IMR-90 (cell line): ENCODE measurements around the gene GABBR2. TPM values are rescaled to one million over a fixed set of nuclear protein-coding genes. Genes with fewer than 3 reads are reported as not detected.

Experiments
- ATAC-seq: fragments of 200-7000 bp; cut with Tn5 transposase; 2 replicates; pipeline ENCODE4 v1.9.1; 2020; ENCODE audit warnings: low read depth, mild to moderate bottlenecking, moderate library complexity
- BruUV-seq: library from RNA; stranded (reverse); fragments of 400-500 nt; replicated peaks from 2 replicates; lab custom pipeline; 2021; lab: Mats Ljungman, UMichigan
- CTCF ChIA-PET: fragments of 300-600 bp; formaldehyde crosslinking; extraction: SDS; loops from one replicate; lab custom pipeline; 2021; ENCODE audit warnings: antibody characterized with exemption; lab: Yijun Ruan, JAX
- POLR2A ChIA-PET: fragments of 300-600 bp; sonication (Branson Sonifier 250); formaldehyde crosslinking; loops from one replicate; lab custom pipeline; 2022; ENCODE audit warnings: antibody characterized with exemption; ENCODE audit not compliant: unreplicated experiment; lab: Charles Lee
- DNase-seq: peaks from one replicate; pipeline ENCODE4 v3.0.0; 2013
- H2AFZ ChIP-seq: replicated peaks from 2 replicates; pipeline ENCODE3; 2013; ENCODE audit warnings: low read length, mild to moderate bottlenecking; ENCODE audit not compliant: poor library complexity
- H2AK5ac ChIP-seq: 2 replicates; pipeline ENCODE4 v1.6.1; 2013; ENCODE audit warnings: low read depth, low read length, inconsistent platforms
- H2AK9ac ChIP-seq: replicated peaks from 2 replicates; pipeline ENCODE3; 2013; ENCODE audit warnings: mild to moderate bottlenecking, low read depth, low read length, moderate library complexity; ENCODE audit not compliant: poor library complexity
- H2BK120ac ChIP-seq: 2 replicates; pipeline ENCODE4 v1.6.1; 2013; ENCODE audit warnings: low read depth, low read length, inconsistent platforms
- H2BK15ac ChIP-seq: 3 replicates; pipeline ENCODE4 v1.6.1; 2013; ENCODE audit warnings: low read depth, low read length, inconsistent platforms
- H2BK20ac ChIP-seq: 2 replicates; pipeline ENCODE4 v1.6.1; 2013; ENCODE audit warnings: low read depth, mild to moderate bottlenecking, inconsistent platforms, low read length, moderate library complexity
- H2BK5ac ChIP-seq: 2 replicates; pipeline ENCODE4 v1.6.1; 2013; ENCODE audit warnings: mild to moderate bottlenecking, low read depth, low read length, inconsistent platforms; ENCODE audit not compliant: poor library complexity, severe bottlenecking
- H3K14ac ChIP-seq: replicated peaks from 2 replicates; pipeline ENCODE4 v1.6.1; 2013; ENCODE audit warnings: low read depth, low read length, inconsistent platforms
- H3K18ac ChIP-seq: 2 replicates; pipeline ENCODE4 v1.6.1; 2013; ENCODE audit warnings: low read depth, low read length, control low read depth
- H3K23ac ChIP-seq: 2 replicates; pipeline ENCODE4 v1.6.1; 2013; ENCODE audit warnings: low read depth, low read length, inconsistent platforms
- H3K27ac ChIP-seq: 2 replicates; pipeline ENCODE4 v1.5.1; 2013; ENCODE audit warnings: mild to moderate bottlenecking, control low read depth, low read length; ENCODE audit not compliant: insufficient read depth
- H3K27me3 ChIP-seq: 2 replicates; pipeline ENCODE4 v1.6.1; 2013; ENCODE audit warnings: low read length; ENCODE audit not compliant: control insufficient read depth, insufficient read depth
- H3K36me3 ChIP-seq: 2 replicates; pipeline ENCODE4 v1.6.1; 2013; ENCODE audit warnings: low read length, mixed read lengths; ENCODE audit not compliant: control insufficient read depth, insufficient read depth
- H3K4ac ChIP-seq: 2 replicates; pipeline ENCODE4 v1.6.1; 2013; ENCODE audit warnings: low read depth, low read length, inconsistent platforms
- H3K4me1 ChIP-seq: 2 replicates; pipeline ENCODE4 v1.6.1; 2013; ENCODE audit warnings: low read length, mixed read lengths; ENCODE audit not compliant: control insufficient read depth, insufficient read depth
- H3K4me2 ChIP-seq: 2 replicates; pipeline ENCODE4 v1.6.1; 2013; ENCODE audit warnings: low read depth, mild to moderate bottlenecking, control low read depth, low read length, moderate library complexity
- H3K4me3 ChIP-seq: 2 replicates; pipeline ENCODE4 v1.5.1; 2013; ENCODE audit warnings: low read depth, mild to moderate bottlenecking, control low read depth, low read length, moderate library complexity; ENCODE audit not compliant: insufficient read depth
- H3K56ac ChIP-seq: 2 replicates; pipeline ENCODE4 v1.6.1; 2013; ENCODE audit warnings: low read length, inconsistent platforms; ENCODE audit not compliant: insufficient read depth; ENCODE audit errors: extremely low read depth
- H3K79me1 ChIP-seq, 2 experiments: 2 replicates each; pipeline ENCODE4 v1.6.1; 2013; ENCODE audit warnings: low read length in 2 of 2, inconsistent platforms in 1 of 2, low read depth in 1 of 2
- H3K9ac ChIP-seq: 2 replicates; pipeline ENCODE4 v1.6.1; 2013; ENCODE audit warnings: low read depth, low read length, control low read depth
- H3K9me1 ChIP-seq: 2 replicates; pipeline ENCODE4 v1.6.1; 2013; ENCODE audit warnings: low read length, inconsistent platforms; ENCODE audit not compliant: insufficient read depth
- H3K9me3 ChIP-seq: 2 replicates; pipeline ENCODE4 v1.6.1; 2013; ENCODE audit warnings: low read length; ENCODE audit not compliant: control insufficient read depth, insufficient read depth
- H4K20me1 ChIP-seq: 2 replicates; pipeline ENCODE4 v1.6.1; 2013; ENCODE audit warnings: low read length, inconsistent platforms; ENCODE audit not compliant: insufficient read depth
- H4K5ac ChIP-seq: 2 replicates; pipeline ENCODE4 v1.6.1; 2013; ENCODE audit warnings: mild to moderate bottlenecking, low read depth, low read length, control low read depth
- H4K8ac ChIP-seq, 2 experiments: 2 replicates each; pipeline ENCODE4 v1.6.1; 2013; ENCODE audit warnings: low read depth in 2 of 2, low read length in 2 of 2, control low read depth in 1 of 2, inconsistent platforms in 1 of 2
- H4K91ac ChIP-seq: 2 replicates; pipeline ENCODE4 v1.6.1; 2013; ENCODE audit warnings: low read depth, low read length, inconsistent platforms; ENCODE audit not compliant: insufficient read depth
- MAZ ChIP-seq: IDR thresholded peaks from 2 replicates; pipeline ENCODE4 v1.6.1; 2012; ENCODE audit warnings: low read depth, mild to moderate bottlenecking, low read length, improper control_type of control experiment, moderate library complexity, borderline replicate concordance
- MXI1 ChIP-seq: IDR thresholded peaks from 2 replicates; pipeline ENCODE4 v1.6.1; 2012; ENCODE audit warnings: low read depth, mild to moderate bottlenecking, low read length, moderate library complexity, borderline replicate concordance
- SMC3 ChIP-seq: fragments of 150-350 bp; IDR thresholded peaks from 2 replicates; pipeline ENCODE4 v1.6.1; 2016; ENCODE audit warnings: low read depth, mild to moderate bottlenecking, antibody characterized with exemption, low read length, moderate library complexity
- WGBS, 2 experiments: methylation state at CpG; one replicate each; pipeline versions ENCODE4 v1.1.5 to v1.1.7; 2013; ENCODE audit warnings: missing lambda C conversion rate in 2 of 2; ENCODE audit not compliant: insufficient read length in 1 of 2; ENCODE audit errors: extremely low coverage in 2 of 2; 5-methylcytosine and 5-hydroxymethylcytosine counted together
- dilution Hi-C: fragments of 300-500 bp; cut with HindIII; formaldehyde crosslinking; loops from one replicate; pipeline ENCODE4 v1.14.3; 2018; ENCODE audit warnings: low sequenced_read_pairs; ENCODE audit not compliant: unreplicated experiment
- in situ Hi-C: fragments of 300-500 bp; cut with MboI; formaldehyde crosslinking; loops from 3 replicates; pipeline ENCODE4 v1.14.3; 2019; ENCODE audit warnings: low sequenced_read_pairs, inconsistent platforms, mixed read lengths
- intact Hi-C: fragments of 100-400 bp; cut with micrococcal nuclease; formaldehyde crosslinking; loops from 2 replicates; pipeline ENCODE4 v1.10.0; 2022
- polyA plus RNA-seq, 3 experiments: library from polyadenylated mRNA; depleted of rRNA; stranded (reverse); fragments of >200 nt; gene quantifications; 2 replicates each; pipeline ENCODE4 v1.2.3, GENCODE V29; 2012; ENCODE audit warnings: low replicate concordance in 1 of 3
- total RNA-seq: library from RNA; depleted of rRNA; stranded (reverse); fragments of >200 nt; gene quantifications from 2 replicates; pipeline ENCODE4 v1.2.3, GENCODE V29; 2012
- TF ChIP-seq, protein P1 (sequence below): conservative IDR thresholded peaks from 2 replicates; pipeline ENCODE4 v1.5.1; 2012; ENCODE audit warnings: mild to moderate bottlenecking, low read depth, low read length, improper control_type of control experiment
- TF ChIP-seq, protein P2 (sequence below): fragments of 150-350 bp; IDR thresholded peaks from 2 replicates; pipeline ENCODE4 v1.6.1; 2017; ENCODE audit warnings: mild to moderate bottlenecking, antibody characterized with exemption, low read length, low read depth

The GABBR2 gene
- total and polyA plus RNA-seq, 2 of the 4 experiments (the other 2 are of a cell fraction) = 14.2 to 20.3 TPM

DNA sequence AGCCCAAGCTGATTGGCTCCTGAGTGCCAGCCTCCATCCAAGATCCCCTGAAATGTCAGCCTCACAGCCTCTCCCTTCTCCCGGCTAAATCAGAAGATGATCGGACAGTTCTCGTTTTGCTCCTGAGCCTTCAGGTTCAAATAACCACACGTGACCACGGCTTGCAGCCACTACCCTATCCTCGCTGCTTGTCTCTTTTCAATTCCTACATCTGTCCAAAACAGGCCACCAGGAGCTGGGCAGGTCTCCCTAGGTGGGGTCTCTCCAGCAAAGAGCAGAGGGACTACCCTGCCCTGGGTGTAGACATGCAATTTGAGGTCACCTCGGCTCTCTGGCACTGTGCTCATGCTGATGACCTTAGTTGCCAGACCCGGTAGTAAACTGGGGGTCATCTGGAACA is 229.3 kb downstream of the GABBR2 start:
- H2AK5ac ChIP-seq = no peak overlapping the region
- no peaks in the 10 kb centered on the region; the same call in 1 of the 2 replicates for H3K36me3 ChIP-seq
- no peak overlapping the region for H3K4ac ChIP-seq
- H4K8ac ChIP-seq = no peak overlapping the region
- no peak overlapping the region for H2BK15ac ChIP-seq
- H3K14ac ChIP-seq = no peak overlapping the region
- 80% methylated on average over 1 of the region's 8 CpGs; no CpG with 5 or more reads in 1 of the 2 experiments for WGBS, 2 experiments
- intact Hi-C loops (no loop called here), dilution Hi-C loops (no loop called here), in situ Hi-C loops (no loop called here)
- no peak overlapping the region for H2AFZ ChIP-seq
- ChIA-PET CTCF (no interaction called here), POLR2A (no interaction called here)
- peaks cover 3 to 17% of the 10 kb centered on the region in 2 experiments; a peak in 2 of 4 replicates for H3K79me1 ChIP-seq
- H3K4me2 ChIP-seq = no peak overlapping the region
- no peaks in the 10 kb centered on the region for H3K27me3 ChIP-seq
- no peak overlapping the region for H4K91ac ChIP-seq
- H3K9ac ChIP-seq = no peak overlapping the region
- no peak overlapping the region for H2BK120ac ChIP-seq
- TF ChIP-seq MAZ (no peak), MXI1 (no peak), SMC3 (no peak)
- TF ChIP-seq, protein P1, sequence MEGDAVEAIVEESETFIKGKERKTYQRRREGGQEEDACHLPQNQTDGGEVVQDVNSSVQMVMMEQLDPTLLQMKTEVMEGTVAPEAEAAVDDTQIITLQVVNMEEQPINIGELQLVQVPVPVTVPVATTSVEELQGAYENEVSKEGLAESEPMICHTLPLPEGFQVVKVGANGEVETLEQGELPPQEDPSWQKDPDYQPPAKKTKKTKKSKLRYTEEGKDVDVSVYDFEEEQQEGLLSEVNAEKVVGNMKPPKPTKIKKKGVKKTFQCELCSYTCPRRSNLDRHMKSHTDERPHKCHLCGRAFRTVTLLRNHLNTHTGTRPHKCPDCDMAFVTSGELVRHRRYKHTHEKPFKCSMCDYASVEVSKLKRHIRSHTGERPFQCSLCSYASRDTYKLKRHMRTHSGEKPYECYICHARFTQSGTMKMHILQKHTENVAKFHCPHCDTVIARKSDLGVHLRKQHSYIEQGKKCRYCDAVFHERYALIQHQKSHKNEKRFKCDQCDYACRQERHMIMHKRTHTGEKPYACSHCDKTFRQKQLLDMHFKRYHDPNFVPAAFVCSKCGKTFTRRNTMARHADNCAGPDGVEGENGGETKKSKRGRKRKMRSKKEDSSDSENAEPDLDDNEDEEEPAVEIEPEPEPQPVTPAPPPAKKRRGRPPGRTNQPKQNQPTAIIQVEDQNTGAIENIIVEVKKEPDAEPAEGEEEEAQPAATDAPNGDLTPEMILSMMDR = no peak
- TF ChIP-seq, protein P2, sequence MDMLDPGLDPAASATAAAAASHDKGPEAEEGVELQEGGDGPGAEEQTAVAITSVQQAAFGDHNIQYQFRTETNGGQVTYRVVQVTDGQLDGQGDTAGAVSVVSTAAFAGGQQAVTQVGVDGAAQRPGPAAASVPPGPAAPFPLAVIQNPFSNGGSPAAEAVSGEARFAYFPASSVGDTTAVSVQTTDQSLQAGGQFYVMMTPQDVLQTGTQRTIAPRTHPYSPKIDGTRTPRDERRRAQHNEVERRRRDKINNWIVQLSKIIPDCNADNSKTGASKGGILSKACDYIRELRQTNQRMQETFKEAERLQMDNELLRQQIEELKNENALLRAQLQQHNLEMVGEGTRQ = no peak
- no peak overlapping the region for H3K18ac ChIP-seq
- no peak overlapping the region for H3K4me3 ChIP-seq
- H3K9me1 ChIP-seq = peaks cover 20% of the 10 kb centered on the region
- DNase-seq (no peak), ATAC-seq (no peak)
- no peak overlapping the region for H3K23ac ChIP-seq
- no peak overlapping the region for H2AK9ac ChIP-seq
- no peak overlapping the region for H3K56ac ChIP-seq
- H4K20me1 ChIP-seq = no peaks in the 10 kb centered on the region
- H3K9me3 ChIP-seq = no peaks in the 10 kb centered on the region
- no peak overlapping the region for H4K5ac ChIP-seq
- no peak overlapping the region for H2BK20ac ChIP-seq
- no TSS peak for BruUV-seq
- peaks cover 9% of the 10 kb centered on the region for H3K4me1 ChIP-seq
- H2BK5ac ChIP-seq = no peak overlapping the region
- no peak overlapping the region for H3K27ac ChIP-seq
